Liver (tissue), 3 donors: ENCODE results near the gene NECTIN1.

Source experiments
- CTCF ChIP-seq: fragments of 150-350 bp; IDR thresholded peaks from 2 replicates; pipeline ENCODE4 v1.5.1; 2017; ENCODE audit warnings: improper control_type of control experiment, low read depth, low read length; ENCODE audit not compliant: missing input control
- EGR1 ChIP-seq, 2 donors: IDR thresholded peaks; 2 replicates each; pipeline ENCODE4 v1.6.1; 2016 to 2018; ENCODE audit warnings: antibody characterized with exemption in 2 of 2, low read depth in 2 of 2
- MAX ChIP-seq: IDR thresholded peaks from 2 replicates; pipeline ENCODE4 v1.6.1; 2016; ENCODE audit warnings: antibody characterized with exemption
- RXRA ChIP-seq, 2 donors: IDR thresholded peaks; 2 replicates each; pipeline ENCODE4 v1.6.1; 2017 to 2018; ENCODE audit warnings: antibody characterized with exemption in 2 of 2, mild to moderate bottlenecking in 1 of 2
- TAF1 ChIP-seq: conservative IDR thresholded peaks from 2 replicates; pipeline ENCODE4 v1.6.1; 2016; ENCODE audit warnings: antibody characterized with exemption, mild to moderate bottlenecking
- YY1 ChIP-seq: IDR thresholded peaks from 2 replicates; pipeline ENCODE4 v1.6.1; 2016; ENCODE audit warnings: antibody characterized with exemption, mild to moderate bottlenecking
- donor health status: healthy.
- donor health status: healthy.

- TF ChIP-seq MAX (no peak), EGR1 (IDR thresholded peaks at IDR 0.05; ENCODE audit: low read depth in 2 of 2) (no peak), CTCF (no peak), TAF1 (no peak), YY1 (no peak), RXRA (IDR thresholded peaks at IDR 0.05) (no peak)
These were observed 25.8 kb upstream of the NECTIN1 start for GRCh38 chr11:119754656-119755355.
